CD14-positive monocyte (primary cell): ENCODE results near the gene CACHD1. TPM values are rescaled to one million over a fixed set of nuclear protein-coding genes. Genes with fewer than 3 reads are reported as not detected.
A peak's percentile ranks its signal among the peaks of the same experiment; 100 is the strongest.

Source experiments
- DNase-seq, 3 donors: peaks; one replicate each; pipeline ENCODE4 v3.0.0-alpha.2; 2011 to 2022
- H2AFZ ChIP-seq: 2 replicates; pipeline ENCODE4 v1.6.0; 2012; ENCODE audit warnings: mild to moderate bottlenecking, low read depth, low read length, inconsistent platforms; ENCODE audit not compliant: insufficient read depth, poor library complexity, severe bottlenecking
- H3K27ac ChIP-seq, 2 donors: 1 replicate in 1 of 2; 2 replicates in 1 of 2; pipeline ENCODE4 v1.5.1; 2012 to 2013; ENCODE audit warnings: low read length in 2 of 2, control low read depth in 1 of 2, inconsistent platforms in 1 of 2, low read depth in 1 of 2, mild to moderate bottlenecking in 1 of 2
- H3K27me3 ChIP-seq, 2 donors: one replicate each; pipeline versions ENCODE4 v1.6.0 to v1.6.1; 2011 to 2013; ENCODE audit warnings: low read length in 2 of 2; ENCODE audit not compliant: control insufficient read depth in 2 of 2, insufficient read depth in 2 of 2
- H3K36me3 ChIP-seq, 2 donors: replicated peaks in 1 of 2; 1 replicate in 1 of 2; 2 replicates in 1 of 2; pipeline versions ENCODE4 v1.5.1 to v1.6.1; 2012 to 2013; ENCODE audit warnings: low read length in 2 of 2, control low read depth in 1 of 2, inconsistent platforms in 1 of 2, mild to moderate bottlenecking in 1 of 2; ENCODE audit not compliant: insufficient read depth in 2 of 2, control insufficient read depth in 1 of 2
- H3K4me1 ChIP-seq, 2 donors: 1 replicate in 1 of 2; 2 replicates in 1 of 2; pipeline versions ENCODE4 v1.5.1 to v1.6.1; 2012 to 2013; ENCODE audit warnings: low read length in 2 of 2, control low read depth in 1 of 2, inconsistent platforms in 1 of 2, mild to moderate bottlenecking in 1 of 2, moderate library complexity in 1 of 2; ENCODE audit not compliant: insufficient read depth in 2 of 2, control insufficient read depth in 1 of 2
- H3K4me2 ChIP-seq: replicated peaks from 2 replicates; pipeline ENCODE3; 2012; ENCODE audit warnings: low read length, moderate library complexity, mild to moderate bottlenecking; ENCODE audit not compliant: poor library complexity, severe bottlenecking; ENCODE audit errors: extremely low read depth
- H3K4me3 ChIP-seq, 3 experiments: fragments of 200-600 bp in 1 of 3; sonication (generic) in 1 of 3; replicated peaks in 1 of 3; 1 replicate in 2 of 3; 2 replicates in 1 of 3; pipeline ENCODE4 v1.5.1; 2011 to 2013; ENCODE audit warnings: low read length in 3 of 3, mild to moderate bottlenecking in 3 of 3, control low read depth in 2 of 3, low read depth in 2 of 3, inconsistent platforms in 1 of 3, moderate library complexity in 1 of 3
- H3K79me2 ChIP-seq: 2 replicates; pipeline ENCODE4 v1.6.0; 2012; ENCODE audit warnings: mild to moderate bottlenecking, control low read depth, inconsistent platforms, low read length, moderate library complexity; ENCODE audit not compliant: insufficient read depth
- H3K9ac ChIP-seq: 2 replicates; pipeline ENCODE4 v1.6.0; 2017; ENCODE audit warnings: low read length, mild to moderate bottlenecking; ENCODE audit not compliant: insufficient read depth, poor library complexity, severe bottlenecking
- H3K9me3 ChIP-seq, 2 donors: replicated peaks in 1 of 2; 1 replicate in 1 of 2; 2 replicates in 1 of 2; pipeline versions ENCODE4 v1.5.1 to v1.6.1; 2012 to 2013; ENCODE audit warnings: low read length in 2 of 2, control low read depth in 1 of 2; ENCODE audit not compliant: control insufficient read depth in 1 of 2, insufficient read depth in 1 of 2
- H4K20me1 ChIP-seq: 2 replicates; pipeline ENCODE4 v1.6.0; 2012; ENCODE audit warnings: mild to moderate bottlenecking, low read length, control low read depth, moderate library complexity; ENCODE audit not compliant: insufficient read depth
- H3K27ac Mint-ChIP-seq, 7 donors: one replicate each; pipeline ENCODE4 v1.8.0; 2020; ENCODE audit warnings: mild to moderate bottlenecking in 7 of 7, mixed read lengths in 7 of 7, moderate library complexity in 6 of 7, inconsistent platforms in 2 of 7
- H3K27me3 Mint-ChIP-seq, 3 donors: one replicate each; pipeline ENCODE4 v1.8.0; 2021 to 2022; ENCODE audit warnings: low read depth in 3 of 3, mild to moderate bottlenecking in 3 of 3, mixed read lengths in 3 of 3, moderate library complexity in 3 of 3, inconsistent platforms in 1 of 3
- H3K36me3 Mint-ChIP-seq, 2 donors: one replicate each; pipeline ENCODE4 v1.8.0; 2020; ENCODE audit warnings: mixed read lengths in 2 of 2, inconsistent platforms in 1 of 2, mild to moderate bottlenecking in 1 of 2
- H3K4me1 Mint-ChIP-seq: one replicate; pipeline ENCODE4 v1.8.0; 2020; ENCODE audit warnings: mild to moderate bottlenecking, mixed read lengths
- H3K4me3 Mint-ChIP-seq, 2 donors: one replicate each; pipeline ENCODE4 v1.8.0; 2020; ENCODE audit warnings: mild to moderate bottlenecking in 2 of 2, mixed read lengths in 2 of 2, moderate library complexity in 1 of 2
- H3K9me3 Mint-ChIP-seq, 7 donors: one replicate each; pipeline ENCODE4 v1.8.0; 2020 to 2022; ENCODE audit warnings: mixed read lengths in 7 of 7, mild to moderate bottlenecking in 6 of 7, moderate library complexity in 6 of 7, inconsistent platforms in 2 of 7
- CTCF ChIP-seq: fragments of 200-600 bp; IDR thresholded peaks from one replicate; pipeline ENCODE4 v1.8.0; 2022; ENCODE audit warnings: antibody characterized with exemption, mild to moderate bottlenecking
- WGBS: methylation state at CpG from one replicate; pipeline ENCODE4 v1.1.5; 2013; ENCODE audit warnings: missing lambda C conversion rate; ENCODE audit not compliant: insufficient coverage; 5-methylcytosine and 5-hydroxymethylcytosine counted together
- intact Hi-C, 2 donors: fragments of 100-400 bp; cut with micrococcal nuclease; formaldehyde crosslinking; loops; one replicate each; pipeline versions ENCODE4 v1.15.0 to v1.15.1; 2023
- polyA plus RNA-seq, 3 donors: library from polyadenylated mRNA; depleted of rRNA in 1 of 3; unstranded in 2 of 3; stranded (reverse) in 1 of 3; fragments of 300-500 nt in 2 of 3; fragments of >200 nt in 1 of 3; fragmentation: Illumina TruSeq in 2 of 3; gene quantifications; 1 replicate in 2 of 3; 2 replicates in 1 of 3; pipeline ENCODE4 v1.2.3, GENCODE V29; 2012 to 2021

The CACHD1 gene
- polyA plus RNA-seq, 3 donors: 0.12 TPM; not detected in 2

GRCh38 chr1:64680599-64680998 is 210.7 kb downstream of the CACHD1 start:
- H3K9me3 ChIP-seq: no peaks in the 10 kb centered on the region
- peak overlapping the region in 1 of 7 donors; percentile 37 for H3K27ac Mint-ChIP-seq
- H3K4me1 Mint-ChIP-seq: no peaks in the 10 kb centered on the region
- no peaks in the 10 kb centered on the region for H3K36me3 ChIP-seq
- H3K27ac ChIP-seq: no peak overlapping the region
- H3K9ac ChIP-seq: no peak overlapping the region
- intact Hi-C loops: no loop called here
- peaks cover 0 to 3% (median 1%) of the 10 kb centered on the region in 3 donors for H3K27me3 Mint-ChIP-seq
- H2AFZ ChIP-seq: no peak overlapping the region
- H3K36me3 Mint-ChIP-seq: no peaks in the 10 kb centered on the region
- H4K20me1 ChIP-seq: no peaks in the 10 kb centered on the region
- WGBS: no CpG with 5 or more reads among the region's 2 CpGs
- no peak for DNase-seq
- H3K4me3 Mint-ChIP-seq: no peak overlapping the region
- no peak overlapping the region for H3K4me2 ChIP-seq
- H3K79me2 ChIP-seq: no peaks in the 10 kb centered on the region
- H3K4me3 ChIP-seq: no peak overlapping the region
- no peaks in the 10 kb centered on the region for H3K27me3 ChIP-seq
- no peak for TF ChIP-seq CTCF
- no peaks in the 10 kb centered on the region for H3K4me1 ChIP-seq
- H3K9me3 Mint-ChIP-seq: no peaks in the 10 kb centered on the region

DNA sequence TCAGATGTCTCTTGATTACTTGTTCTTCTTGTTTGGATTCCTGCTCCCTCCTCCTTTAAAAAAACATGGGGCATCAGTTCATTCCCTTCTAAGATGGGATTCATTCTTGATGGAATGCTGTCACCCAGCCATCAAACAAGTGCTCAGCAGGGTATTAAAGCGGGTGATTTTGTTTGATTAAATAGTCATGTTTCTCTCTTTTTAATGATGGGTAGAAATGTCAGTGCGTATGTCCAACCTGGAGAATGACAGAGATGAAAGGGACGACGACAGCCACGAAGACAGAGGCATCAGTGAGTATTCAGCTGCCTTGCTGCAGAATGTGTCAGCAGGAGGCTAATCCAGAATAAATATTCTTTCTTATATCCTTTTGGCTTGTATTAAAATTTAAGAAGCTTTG is 211.1 kb downstream of the CACHD1 start:
- no peak overlapping the region for H3K27ac ChIP-seq
- intact Hi-C loops: no loop called here
- H3K9me3 ChIP-seq: no peaks in the 10 kb centered on the region
- H3K4me1 Mint-ChIP-seq: no peaks in the 10 kb centered on the region
- H3K9ac ChIP-seq: no peak overlapping the region
- DNase-seq: no peak
- H3K27me3 ChIP-seq: no peaks in the 10 kb centered on the region
- no peak overlapping the region for H3K27ac Mint-ChIP-seq
- H3K9me3 Mint-ChIP-seq: no peaks in the 10 kb centered on the region
- no peak overlapping the region for H3K4me3 ChIP-seq
- no peaks in the 10 kb centered on the region for H4K20me1 ChIP-seq
- peaks cover 0 to 3% (median 1%) of the 10 kb centered on the region in 3 donors for H3K27me3 Mint-ChIP-seq
- no peaks in the 10 kb centered on the region for H3K36me3 ChIP-seq
- no CpG with 5 or more reads among the region's 5 CpGs for WGBS
- H3K79me2 ChIP-seq: no peaks in the 10 kb centered on the region
- no peaks in the 10 kb centered on the region for H3K4me1 ChIP-seq
- no peak for TF ChIP-seq CTCF
- H3K4me3 Mint-ChIP-seq: no peak overlapping the region
- H3K4me2 ChIP-seq: no peak overlapping the region
- no peak overlapping the region for H2AFZ ChIP-seq
- no peaks in the 10 kb centered on the region for H3K36me3 Mint-ChIP-seq
